Daoy (cell line): ENCODE data around the gene TSEN15. TPM values are rescaled to one million over a fixed set of nuclear protein-coding genes. Genes with fewer than 3 reads are reported as not detected.
A peak's percentile ranks its signal among the peaks of the same experiment; 100 is the strongest.
"Not testable (repeated sequence)": the region's sequence is repeated elsewhere in the genome, so short reads cannot be mapped to it uniquely, and the experiment has no call there.

Experiments
- DNase-seq: peaks from one replicate; pipeline ENCODE4 v3.0.0-alpha.2; 2015; ENCODE audit warnings: low read depth
- total RNA-seq: library from RNA; depleted of rRNA; stranded (reverse); fragments of >200 nt; shearing (Covaris generic); gene quantifications from 2 replicates; pipeline ENCODE4 v1.2.3, GENCODE V29; 2014

Gene TSEN15
- total RNA-seq, 1 experiment from 2014 or later, result 62.2 TPM

GRCh38 chr1:184053881-184054280 lies 2.4 kb downstream of the TSEN15 start:
- DNase-seq, result no peak

- DNase-seq, result peak; percentile 26
Observed at GRCh38 chr1:184056921-184057555, 5.5 kb downstream of the TSEN15 start.

- DNase-seq, result no peak
Observed at GRCh38 chr1:184059887-184060286, 8.4 kb downstream of the TSEN15 start.

- DNase-seq, result no peak
Observed at GRCh38 chr1:184060316-184060715, 8.8 kb downstream of the TSEN15 start.

- peak; percentile 31 for DNase-seq
Observed at GRCh38 chr1:184061396-184062003, 10.0 kb downstream of the TSEN15 start.

- no peak for DNase-seq
Observed at GRCh38 chr1:184062640-184063286, 11.2 kb downstream of the TSEN15 start.

GRCh38 chr1:184065559-184065958 lies 14.0 kb downstream of the TSEN15 start:
- DNase-seq, result no peak

GRCh38 chr1:184068354-184068753 lies 16.8 kb downstream of the TSEN15 start:
- no peak for DNase-seq

GRCh38 chr1:184069675-184070074 lies 18.1 kb downstream of the TSEN15 start:
- DNase-seq, result no peak

GRCh38 chr1:184072376-184072775 lies 20.8 kb downstream of the TSEN15 start:
- DNase-seq, result no peak

GRCh38 chr1:184074383-184074782 lies 22.9 kb downstream of the TSEN15 start:
- DNase-seq, result no peak

GRCh38 chr1:184075055-184076029 lies 23.8 kb downstream of the TSEN15 start:
- peak; percentile 28 for DNase-seq

GRCh38 chr1:184078564-184079249 lies 27.2 kb downstream of the TSEN15 start:
- DNase-seq, result no peak

- DNase-seq, result no peak
Observed at GRCh38 chr1:184080309-184080708, 28.8 kb downstream of the TSEN15 start.

- DNase-seq, result no peak
Observed at GRCh38 chr1:184082541-184083415, 31.2 kb downstream of the TSEN15 start.

GRCh38 chr1:184085667-184086066 lies 34.1 kb downstream of the TSEN15 start:
- DNase-seq, result no peak

- DNase-seq, result no peak
Observed at GRCh38 chr1:184088037-184088436, 36.5 kb downstream of the TSEN15 start.

- no peak for DNase-seq
Observed at GRCh38 chr1:184093071-184093470, 41.5 kb downstream of the TSEN15 start.

- no peak for DNase-seq
Observed at GRCh38 chr1:184096005-184096404, 44.5 kb downstream of the TSEN15 start.

- not testable (repeated sequence) for DNase-seq
Observed at GRCh38 chr1:184096580-184096979, 45.0 kb downstream of the TSEN15 start.
